Ovary (tissue), 9 donors: ENCODE data around the gene SPIN1. TPM values are rescaled to one million over a fixed set of nuclear protein-coding genes. Genes with fewer than 3 reads are reported as not detected.

Experiments used
- DNase-seq, 5 donors: peaks; one replicate each; pipeline ENCODE4 v3.0.0-alpha.2; 2019 to 2020
- H3K27ac ChIP-seq, 2 donors: fragments of 200-600 bp; one replicate each; pipeline versions ENCODE4 v1.5.1 to v1.8.0; 2019 to 2022
- H3K27me3 ChIP-seq: fragments of 200-600 bp; one replicate; pipeline ENCODE4 v1.8.0; 2022
- H3K36me3 ChIP-seq: fragments of 200-600 bp; sonication (generic); one replicate; pipeline ENCODE4 v1.5.1; 2019
- H3K4me1 ChIP-seq: one replicate; pipeline ENCODE4 v1.8.1; 2013; ENCODE audit warnings: mild to moderate bottlenecking, moderate library complexity; ENCODE audit not compliant: insufficient read depth
- H3K4me3 ChIP-seq: fragments of 200-600 bp; sonication (generic); one replicate; pipeline ENCODE4 v1.5.1; 2017
- H3K9me3 ChIP-seq, 2 donors: fragments of 200-600 bp in 1 of 2; sonication (generic) in 1 of 2; one replicate each; pipeline versions ENCODE4 v1.5.1 to v1.8.1; 2013 to 2019; ENCODE audit warnings: mild to moderate bottlenecking in 1 of 2, moderate library complexity in 1 of 2
- CTCF ChIP-seq, 3 donors: fragments of 450-650 bp in 2 of 3; fragments of 200-600 bp in 1 of 3; IDR thresholded peaks; one replicate each; pipeline versions ENCODE4 v1.5.1 to v1.8.0; 2016 to 2022; ENCODE audit warnings: antibody characterized with exemption in 3 of 3, mild to moderate bottlenecking in 1 of 3
- EP300 ChIP-seq: sonication (generic); formaldehyde crosslinking; IDR thresholded peaks from one replicate; pipeline ENCODE4 v1.6.1; 2017; ENCODE audit warnings: antibody characterized with exemption
- POLR2A ChIP-seq: fragments of 450-650 bp; IDR thresholded peaks from one replicate; pipeline ENCODE4 v1.6.1; 2017; ENCODE audit warnings: antibody characterized with exemption, mild to moderate bottlenecking, moderate library complexity
- WGBS, 3 donors: extraction: QIAGEN DNeasy Blood & Tissue Kit in 1 of 3; methylation state at CpG; one replicate each; pipeline versions ENCODE4 v1.1.5 to v1.1.7; 2013 to 2017; 5-methylcytosine and 5-hydroxymethylcytosine counted together
- intact Hi-C, 4 donors: fragments of 100-400 bp; cut with DNase I; formaldehyde crosslinking; loops; one replicate each; pipeline versions ENCODE4 v1.11.0 to v1.15.1; 2022 to 2023
- polyA plus RNA-seq, 2 donors: library from polyadenylated mRNA; stranded (reverse); fragments of 200-250 nt in 1 of 2; fragments of 350-450 nt in 1 of 2; fragmentation: Illumina TruSeq in 1 of 2; extraction: RNeasy Lipid Tissue Mini Kit (QIAGEN cat#74804) in 1 of 2; gene quantifications; one replicate each; pipeline ENCODE4 v1.2.3, GENCODE V29; 2013 to 2014
- total RNA-seq, 7 donors: library from RNA; depleted of rRNA in 2 of 7; stranded (reverse); fragments of >200 nt in 2 of 7; fragmentation: NEBNext Ultra II Directional in 3 of 7; extraction: Animal tissue kit (Norgen Biotek cat#: 25700) in 3 of 7; gene quantifications; one replicate each; pipeline versions ENCODE4 v1.1.0 to v1.2.4, GENCODE V29; 2016 to 2023
- donor health status: DM: no; HTN: no; CAD: no; lungs with moderate emphysema.
- donor health status: DM: no; HTN: no; CAD: no.
- donor health status: Bipolar disorder and iron deficiency.
- donor health status: DM: yes; HTN: yes; CAD: no.
- donor health status: DM: no; HTN: no; CAD: no.
- donor health status: DM: yes; HTN: yes; CAD: no.

SPIN1 gene
- total and polyA plus RNA-seq, 9 donors: 61.4 to 144 (median 107) TPM

- intact Hi-C loops: no loop called here
- H3K4me1 ChIP-seq: no peaks in the 10 kb centered on the region
- H3K4me3 ChIP-seq: no peak overlapping the region
- H3K36me3 ChIP-seq: no peaks in the 10 kb centered on the region
- WGBS, 3 donors: 10 to 27% (median 14%) methylated on average over 1 of the region's 1 CpG
- TF ChIP-seq POLR2A (no peak), EP300 (no peak), CTCF (IDR thresholded peaks at IDR 0.05) (no peak)
- H3K27me3 ChIP-seq: no peaks in the 10 kb centered on the region
- H3K27ac ChIP-seq: no peak overlapping the region
- H3K9me3 ChIP-seq: no peaks in the 10 kb centered on the region
- DNase-seq: no peak
Observed at GRCh38 chr9:88363661-88364060, 24.6 kb upstream of the SPIN1 start.

- no peak for TF ChIP-seq CTCF (IDR thresholded peaks at IDR 0.05)
- H3K36me3 ChIP-seq: no peaks in the 10 kb centered on the region
- no peak overlapping the region for H3K27ac ChIP-seq
- intact Hi-C loops: no loop called here
- WGBS, 3 donors: 87 to 92% (median 91%) methylated on average over 2 of the region's 2 CpGs
- no peaks in the 10 kb centered on the region for H3K27me3 ChIP-seq
- no peaks in the 10 kb centered on the region for H3K4me1 ChIP-seq
- no peak overlapping the region for H3K4me3 ChIP-seq
- DNase-seq: no peak
- H3K9me3 ChIP-seq: no peaks in the 10 kb centered on the region
Observed at GRCh38 chr9:88364706-88365105, 23.5 kb upstream of the SPIN1 start.

GRCh38 chr9:88370346-88370745, 17.9 kb upstream of the SPIN1 start:
- TF ChIP-seq POLR2A: no peak
- no peak for TF ChIP-seq CTCF (IDR thresholded peaks at IDR 0.05)
- TF ChIP-seq EP300: no peak
- no peaks in the 10 kb centered on the region for H3K27me3 ChIP-seq
- DNase-seq: no peak
- no peak overlapping the region for H3K27ac ChIP-seq
- no peak overlapping the region for H3K4me3 ChIP-seq
- H3K4me1 ChIP-seq: no peaks in the 10 kb centered on the region
- no peaks in the 10 kb centered on the region for H3K9me3 ChIP-seq
- no peaks in the 10 kb centered on the region for H3K36me3 ChIP-seq
- intact Hi-C loops: no loop called here

- TF ChIP-seq CTCF (IDR thresholded peaks at IDR 0.05) (no peak), EP300 (no peak), POLR2A (no peak)
Observed at GRCh38 chr9:88372103-88372654, 16.1 kb upstream of the SPIN1 start.

GRCh38 chr9:88373045-88373444, 15.2 kb upstream of the SPIN1 start:
- H3K4me1 ChIP-seq: no peaks in the 10 kb centered on the region
- H3K9me3 ChIP-seq: no peaks in the 10 kb centered on the region
- H3K27ac ChIP-seq: no peak overlapping the region
- no peaks in the 10 kb centered on the region for H3K27me3 ChIP-seq
- intact Hi-C loops: no loop called here
- DNase-seq: no peak
- TF ChIP-seq EP300: no peak
- no peak for TF ChIP-seq CTCF (IDR thresholded peaks at IDR 0.05)
- no peak for TF ChIP-seq POLR2A
- H3K4me3 ChIP-seq: no peak overlapping the region
- 84 to 89% (median 86%) methylated on average over 5 of the region's 5 CpGs for WGBS, 3 donors
- no peaks in the 10 kb centered on the region for H3K36me3 ChIP-seq

More at GRCh38 chr9:88372103-88372654, 16.1 kb upstream of the SPIN1 start:
- Histone ChIP-seq H3K27ac (no peak overlapping the region), H3K4me1 (no peaks in the 10 kb centered on the region), H3K36me3 (no peaks in the 10 kb centered on the region), H3K27me3 (no peaks in the 10 kb centered on the region), H3K9me3 (no peaks in the 10 kb centered on the region), H3K4me3 (no peak overlapping the region)
- intact Hi-C loops: no loop called here
- 47 to 61% (median 54%) methylated on average over 2 of the region's 2 CpGs for WGBS, 3 donors
- DNase-seq: no peak
